H1 (cell line): Measurements from ENCODE around the gene DMXL2. TPM values are rescaled to one million over a fixed set of nuclear protein-coding genes. Genes with fewer than 3 reads are reported as not detected.

Experiments used
- ASH2L ChIP-seq: fragments of 200-600, 300-600 bp; sonication (generic); IDR thresholded peaks from one replicate; pipeline ENCODE4 v1.7.1; 2017; ENCODE audit warnings: low read length
- BACH1 ChIP-seq: IDR thresholded peaks from 2 replicates; pipeline ENCODE4 v1.6.1; 2012; ENCODE audit warnings: low read length, improper control_type of control experiment
- PHF8 ChIP-seq: fragments of 200-600 bp; sonication (generic); conservative IDR thresholded peaks from 2 replicates; pipeline ENCODE4 v1.7.1; 2012; ENCODE audit warnings: low read depth, mild to moderate bottlenecking, inconsistent platforms, low read length, moderate library complexity
- polyA plus RNA-seq, 7 experiments: library from polyadenylated mRNA; depleted of rRNA in 3 of 7; stranded (reverse) in 5 of 7; unstranded in 2 of 7; fragments of >200 nt in 5 of 7; fragments of 200-250 nt in 2 of 7; gene quantifications; 1 replicate in 5 of 7; 2 replicates in 1 of 7; 4 replicates in 1 of 7; pipeline versions ENCODE4 v1.2.1 to v1.2.3, GENCODE V29; 2011 to 2013; ENCODE audit warnings: missing spikeins in 2 of 7, mixed read lengths in 2 of 7
- total RNA-seq: library from RNA; stranded (reverse); fragmentation: NEBNext Ultra II Directional; extraction: Animal tissue kit (Norgen Biotek cat#: 25700); gene quantifications from 2 replicates; pipeline ENCODE4 v1.2.1, GENCODE V29; 2021

Gene DMXL2
- total and polyA plus RNA-seq, 2 of the 8 experiments (the other 6 are each of a cell fraction or from before 2014, with no cell fraction given) = 9.5 to 10.6 TPM

DNA sequence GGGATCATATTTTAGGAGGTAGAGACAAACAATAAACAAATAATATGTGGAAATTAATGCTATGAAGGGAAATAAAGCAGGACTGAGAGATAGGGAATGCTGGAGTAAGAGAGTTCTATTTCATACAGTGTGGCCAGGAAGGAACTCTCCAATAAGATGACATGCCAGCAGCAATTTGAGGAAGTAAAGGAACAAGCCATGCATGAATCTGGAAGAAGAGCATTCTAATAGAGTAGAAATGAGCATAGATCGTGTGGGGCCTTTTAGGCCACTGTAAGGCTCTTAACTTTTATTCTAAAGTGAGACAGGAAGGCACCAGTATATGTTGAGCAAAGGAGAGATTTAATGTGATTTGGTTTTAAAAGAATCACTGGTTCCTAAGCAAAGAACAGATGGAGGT is 126.3 kb downstream of the DMXL2 start (continued):
- TF ChIP-seq PHF8 = no peak
- TF ChIP-seq ASH2L = no peak
- no peak for TF ChIP-seq BACH1
